ENCODE measurements around the gene CDHR1.

DNA sequence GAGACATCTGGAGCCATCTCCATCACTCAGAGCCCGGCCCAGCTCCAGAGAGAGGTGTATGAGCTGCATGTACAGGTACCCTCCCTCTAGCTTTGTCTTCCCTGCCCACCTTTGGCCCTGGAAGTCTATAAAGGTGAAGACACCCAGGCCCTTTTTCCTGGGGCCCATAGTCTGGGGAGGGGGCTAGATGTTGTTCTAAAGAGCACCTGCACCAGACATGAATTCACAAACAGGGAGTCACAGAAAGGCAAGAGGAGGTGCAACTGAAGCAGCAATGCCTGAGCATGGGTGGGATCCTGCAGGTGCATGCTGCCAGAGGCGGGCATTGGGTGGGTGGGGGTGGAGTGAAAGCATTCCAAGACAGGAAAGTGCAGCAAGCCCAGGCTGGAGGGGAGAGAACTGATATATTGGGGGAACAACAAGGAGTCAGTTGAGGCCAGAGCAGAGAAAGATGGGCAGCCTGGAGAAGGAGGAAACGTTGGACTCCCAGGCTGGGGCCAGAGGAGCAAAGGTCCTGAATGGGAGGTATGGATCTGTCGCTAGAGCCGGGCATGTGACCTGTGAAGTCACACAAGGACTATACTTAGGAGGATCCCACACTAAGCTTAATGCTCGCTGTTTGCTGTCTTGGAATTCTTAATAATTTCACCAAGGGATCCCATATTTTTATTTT lies 11.7 kb downstream of the CDHR1 start:
- TF ChIP-seq CTCF (IDR thresholded peaks at IDR 0.05) (no peak), POLR2A (IDR thresholded peaks at IDR 0.05) (no peak), POLR2AphosphoS5 (IDR thresholded peaks at IDR 0.05) (no peak)

All from breast epithelium (tissue), 3 donors.